ENCODE results near the gene LRRC72. TPM values are rescaled to one million over a fixed set of nuclear protein-coding genes. Genes with fewer than 3 reads are reported as not detected.

LRRC72 gene
- total and polyA plus RNA-seq, 10 of the 15 experiments (the other 5 are each of a cell fraction or from before 2014, with no cell fraction given): not detected

DNA sequence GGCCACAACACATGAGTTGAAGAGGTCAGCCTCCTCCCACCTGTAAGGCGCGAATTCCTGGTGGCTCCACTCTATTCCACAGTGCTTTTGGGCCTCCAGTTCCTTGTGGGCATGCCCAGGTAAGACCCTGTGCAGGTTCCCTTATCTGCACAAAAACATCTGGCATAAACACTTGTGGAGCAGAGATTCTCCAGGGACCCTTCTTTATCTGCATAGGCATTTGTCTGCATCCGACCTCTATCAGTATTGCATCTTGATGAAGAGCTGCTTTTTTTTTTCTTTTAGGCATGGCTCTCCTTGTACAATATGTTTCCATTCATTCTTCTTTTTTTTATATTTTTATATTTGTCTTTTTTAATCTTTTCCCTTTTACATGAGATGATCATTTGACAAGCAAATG, 60.5 kb downstream of the LRRC72 start (continued):
- TF ChIP-seq CEBPZ (IDR thresholded peaks at IDR 0.05; ENCODE audit: low read depth, low read length) (no peak), SKIL (IDR thresholded peaks at IDR 0.05; ENCODE audit: low read depth, poor library complexity, severe bottlenecking) (no peak), RAD21 (IDR thresholded peaks at IDR 0.05; ENCODE audit: insufficient read depth, low read depth, low read length) (no peak), JUND (IDR thresholded peaks at IDR 0.05; ENCODE audit: low read depth, low read length) (no peak), SIN3A (IDR thresholded peaks at IDR 0.05; ENCODE audit: low read depth, low read length) (no peak)
- TF ChIP-seq, protein P1, sequence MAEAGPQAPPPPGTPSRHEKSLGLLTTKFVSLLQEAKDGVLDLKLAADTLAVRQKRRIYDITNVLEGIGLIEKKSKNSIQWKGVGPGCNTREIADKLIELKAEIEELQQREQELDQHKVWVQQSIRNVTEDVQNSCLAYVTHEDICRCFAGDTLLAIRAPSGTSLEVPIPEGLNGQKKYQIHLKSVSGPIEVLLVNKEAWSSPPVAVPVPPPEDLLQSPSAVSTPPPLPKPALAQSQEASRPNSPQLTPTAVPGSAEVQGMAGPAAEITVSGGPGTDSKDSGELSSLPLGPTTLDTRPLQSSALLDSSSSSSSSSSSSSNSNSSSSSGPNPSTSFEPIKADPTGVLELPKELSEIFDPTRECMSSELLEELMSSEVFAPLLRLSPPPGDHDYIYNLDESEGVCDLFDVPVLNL (IDR thresholded peaks at IDR 0.05; ENCODE audit: low read depth, low read length): no peak
